LNCaP clone FGC (cell line): ENCODE results near the gene DAO.

ENCODE experiments used
- DNase-seq: peaks from one replicate; pipeline ENCODE4 v3.0.0-alpha.2; 2011; ENCODE audit warnings: low read depth
- H3K4me3 ChIP-seq: 2 replicates; pipeline ENCODE4 v1.5.1; 2011; ENCODE audit warnings: mild to moderate bottlenecking, low read depth, low read length, control low read depth
- CTCF ChIP-seq: IDR thresholded peaks from 2 replicates; pipeline ENCODE4 v1.5.1; 2012; ENCODE audit warnings: mild to moderate bottlenecking; ENCODE audit not compliant: control insufficient read depth, insufficient read depth; ENCODE audit errors: extremely low read depth

The DAO gene

DNA sequence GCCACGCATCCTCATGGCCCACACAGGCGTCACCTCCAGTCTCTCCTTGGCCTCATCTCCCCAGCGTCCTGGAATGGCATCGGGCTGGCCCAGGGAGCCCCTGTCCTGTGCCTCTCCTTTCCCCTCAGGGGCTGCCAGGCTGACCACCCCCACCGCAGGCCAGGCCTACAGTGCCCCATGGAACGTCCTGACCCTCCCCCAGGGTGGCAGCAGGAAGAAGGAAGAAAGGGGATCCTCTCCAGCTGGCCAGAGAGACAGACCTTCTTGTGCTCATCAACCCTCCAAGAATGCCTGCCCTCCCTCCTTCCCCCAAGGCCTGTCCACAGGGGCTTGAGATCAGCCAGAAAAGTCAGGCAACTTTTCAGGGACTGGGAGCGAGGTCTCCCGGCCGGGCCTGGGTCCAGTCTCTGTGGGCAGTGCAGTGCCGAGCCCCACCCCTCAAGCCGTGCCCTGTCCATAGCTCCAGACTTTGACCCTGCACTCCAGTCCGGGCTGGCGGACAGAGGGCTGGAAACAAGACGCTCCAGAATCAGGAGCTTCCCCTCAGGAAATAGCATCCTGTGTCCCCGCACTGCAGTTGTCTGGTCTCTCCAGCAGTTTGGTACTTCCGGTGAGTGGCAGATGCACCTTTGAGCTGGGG lies at the start of gene DAO:
Gene DAO, plus strand, starts transcription at position 478 of the 640 bp plus-strand sequence. CDS start 4,915 bp downstream, outside the sequence.
- DNase-seq, result no peak
- no peak for TF ChIP-seq CTCF
- no peak within 1 kb of the TSS for H3K4me3 ChIP-seq

- no peak overlapping the region for H3K4me3 ChIP-seq
- TF ChIP-seq CTCF, result no peak
- no peak for DNase-seq
These were observed 48.4 kb upstream of the DAO start for GRCh38 chr12:108831309-108831991.

GRCh38 chr12:108832208-108832607 lies 47.7 kb upstream of the DAO start:
- no peak for DNase-seq
- no peak overlapping the region for H3K4me3 ChIP-seq
- no peak for TF ChIP-seq CTCF

DNA sequence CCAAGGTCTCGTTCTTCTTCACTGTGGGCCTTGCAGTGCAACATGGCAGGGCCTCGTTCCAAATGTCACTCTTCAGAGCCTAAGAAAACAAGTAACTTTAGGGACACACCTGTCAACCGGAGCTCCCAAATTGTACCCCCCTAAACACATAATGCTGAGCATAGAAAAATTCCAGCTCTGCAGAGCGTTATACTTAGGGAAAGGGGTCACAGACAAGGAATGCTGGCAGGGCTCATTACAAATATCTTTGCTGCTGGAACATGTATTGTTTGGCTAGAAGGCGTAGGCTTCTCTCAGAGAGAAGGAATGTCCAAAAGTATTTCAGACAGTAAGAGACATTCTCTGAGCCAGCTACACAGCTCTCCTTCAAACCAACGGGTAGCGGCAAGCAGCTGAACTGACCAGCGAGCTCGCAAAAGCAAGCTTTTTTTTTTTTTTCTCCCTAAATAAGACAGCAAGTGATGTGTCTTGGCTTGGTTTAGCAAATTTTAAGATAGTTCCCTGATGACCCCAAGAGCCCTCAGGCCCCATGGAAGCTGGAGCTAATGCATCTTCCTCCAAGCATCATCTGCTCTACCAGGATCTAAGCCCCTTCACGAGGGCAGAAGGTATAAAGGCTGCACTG lies 47.0 kb upstream of the DAO start:
- TF ChIP-seq CTCF, result no peak
- no peak for DNase-seq
- H3K4me3 ChIP-seq, result no peak overlapping the region

- DNase-seq, result no peak
- no peak for TF ChIP-seq CTCF
- H3K4me3 ChIP-seq, result no peak overlapping the region
These were observed 46.5 kb upstream of the DAO start for GRCh38 chr12:108833355-108833733.

DNA sequence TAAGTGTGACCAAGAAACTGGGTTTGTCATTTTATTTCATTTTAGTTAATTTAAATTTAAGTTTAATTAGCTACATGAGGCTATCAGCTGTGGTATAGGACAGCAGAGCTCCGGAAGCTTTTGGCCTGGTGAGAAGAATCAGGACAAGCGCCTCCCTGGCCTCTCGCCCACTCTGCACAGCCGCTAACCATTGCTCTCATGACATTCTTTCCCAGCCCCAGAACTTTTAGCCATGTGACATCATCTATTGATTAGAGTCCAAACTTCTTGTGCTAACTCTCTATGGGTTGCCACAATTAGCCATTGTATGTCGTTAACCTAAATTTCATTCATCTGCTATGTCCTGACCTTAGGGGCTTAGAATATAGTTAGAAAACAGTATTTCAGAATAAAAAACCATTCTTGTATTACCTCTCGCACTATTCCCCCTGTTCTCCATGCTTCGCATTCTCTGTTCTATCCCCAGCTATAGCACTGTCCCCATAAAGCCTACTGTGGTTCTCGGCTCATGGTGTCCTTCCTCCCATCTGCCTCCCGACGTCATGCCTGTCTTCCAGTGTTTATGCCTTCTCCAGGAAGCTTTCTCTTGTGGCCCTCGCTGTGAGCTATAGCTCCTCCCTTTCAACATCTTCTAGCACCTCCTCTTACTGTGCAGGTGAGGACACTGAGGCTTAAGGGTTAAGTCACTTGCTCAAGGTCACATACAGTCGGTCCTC lies 46.0 kb upstream of the DAO start:
- no peak for DNase-seq
- no peak overlapping the region for H3K4me3 ChIP-seq
- no peak for TF ChIP-seq CTCF
